GM13977 (cell line): ENCODE measurements around the gene ADCY2.

Experiments used
- DNase-seq: peaks from one replicate; pipeline ENCODE4 v3.0.0; 2012; ENCODE audit warnings: low spot score
- CTCF ChIP-seq: IDR thresholded peaks from 2 replicates; pipeline ENCODE4 v1.5.1; 2012; ENCODE audit warnings: mild to moderate bottlenecking, control low read depth; ENCODE audit not compliant: insufficient read depth; ENCODE audit errors: extremely low read depth, missing control alignments
- in situ Hi-C: fragments of 300-500 bp; cut with MboI; formaldehyde crosslinking; loops from one replicate; pipeline ENCODE4 v1.12.0; 2022; ENCODE audit warnings: low sequenced_read_pairs, low pct_unique_long_range_greater_than_20kb, mixed read lengths, inconsistent platforms; ENCODE audit not compliant: unreplicated experiment

Gene ADCY2

GRCh38 chr5:7872517-7873130, 476.7 kb downstream of the ADCY2 start:
- in situ Hi-C loops, result no loop called here
- DNase-seq, result no peak
- no peak for TF ChIP-seq CTCF

DNA sequence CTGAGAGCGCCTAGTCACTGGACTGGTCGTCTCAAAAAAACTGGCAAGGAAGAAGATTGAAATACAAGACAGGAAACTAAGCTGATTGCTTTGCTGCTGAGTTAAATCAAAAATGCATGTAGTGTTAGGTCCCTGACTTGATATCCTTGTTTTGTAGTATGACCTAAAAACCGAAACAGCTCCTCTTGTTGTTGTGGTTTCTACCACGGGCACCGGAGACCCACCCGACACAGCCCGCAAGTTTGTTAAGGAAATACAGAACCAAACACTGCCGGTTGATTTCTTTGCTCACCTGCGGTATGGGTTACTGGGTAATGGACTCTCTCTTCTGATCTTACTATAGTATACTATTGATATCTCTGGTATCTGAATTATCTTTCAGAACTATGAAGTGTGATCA, 477.3 kb downstream of the ADCY2 start:
- no peak for TF ChIP-seq CTCF
- in situ Hi-C loops, result no loop called here
- no peak for DNase-seq

GRCh38 chr5:7874639-7875038, 478.7 kb downstream of the ADCY2 start:
- TF ChIP-seq CTCF, result no peak
- no peak for DNase-seq
- in situ Hi-C loops, result no loop called here

DNA sequence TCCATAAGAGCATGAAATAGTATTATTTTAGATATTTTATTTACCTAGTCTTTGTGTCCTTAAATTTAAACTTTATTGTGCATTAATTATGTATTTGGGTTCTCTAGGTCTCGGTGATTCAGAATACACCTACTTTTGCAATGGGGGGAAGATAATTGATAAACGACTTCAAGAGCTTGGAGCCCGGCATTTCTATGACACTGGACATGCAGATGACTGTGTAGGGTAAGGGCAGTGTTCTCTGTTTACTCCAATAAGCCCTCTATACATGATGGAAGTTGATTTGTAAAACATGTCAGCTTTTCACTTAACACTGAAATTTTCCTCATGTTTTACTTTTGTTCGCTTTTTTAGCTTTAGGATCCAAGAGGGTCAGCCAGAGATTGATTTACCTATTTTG, 479.2 kb downstream of the ADCY2 start:
- no peak for DNase-seq
- TF ChIP-seq CTCF, result no peak
- in situ Hi-C loops, result no loop called here

- peak; percentile 15 for DNase-seq
- no peak for TF ChIP-seq CTCF
- in situ Hi-C loops, result no loop called here
These were observed 480.9 kb downstream of the ADCY2 start for GRCh38 chr5:7876867-7877266.

DNA sequence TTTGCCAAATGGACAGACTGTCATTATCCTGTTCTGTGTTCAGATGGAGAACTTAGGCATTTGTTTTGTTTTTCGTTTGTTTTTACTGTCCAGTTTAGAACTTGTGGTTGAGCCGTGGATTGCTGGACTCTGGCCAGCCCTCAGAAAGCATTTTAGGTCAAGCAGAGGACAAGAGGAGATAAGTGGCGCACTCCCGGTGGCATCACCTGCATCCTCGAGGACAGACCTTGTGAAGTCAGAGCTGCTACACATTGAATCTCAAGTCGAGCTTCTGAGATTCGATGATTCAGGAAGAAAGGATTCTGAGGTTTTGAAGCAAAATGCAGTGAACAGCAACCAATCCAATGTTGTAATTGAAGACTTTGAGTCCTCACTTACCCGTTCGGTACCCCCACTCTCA, 481.9 kb downstream of the ADCY2 start:
- no peak for TF ChIP-seq CTCF
- DNase-seq, result no peak
- in situ Hi-C loops, result no loop called here

DNA sequence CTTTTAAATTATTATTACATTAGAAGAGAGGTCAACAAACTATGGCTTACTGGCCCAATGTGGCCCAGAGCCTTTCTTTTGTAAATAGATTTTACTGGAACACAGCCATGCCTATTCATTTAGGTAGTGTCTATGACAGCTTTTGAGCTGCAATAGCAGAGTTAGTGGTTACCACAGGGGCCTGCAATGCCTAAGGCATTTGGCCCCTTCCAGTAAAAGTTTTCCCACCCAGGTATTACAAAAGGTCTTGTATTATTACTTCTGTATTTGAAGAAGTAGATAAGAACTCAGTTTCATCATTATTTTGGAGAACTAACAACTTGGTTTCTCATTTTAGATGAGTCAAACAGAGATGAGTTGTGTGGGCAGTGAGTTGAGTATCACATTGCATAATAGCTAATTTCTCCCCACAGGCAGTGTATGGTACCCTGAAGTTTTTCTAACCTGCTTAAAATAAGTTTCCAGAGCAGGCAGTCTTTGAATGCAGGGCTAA, 482.5 kb downstream of the ADCY2 start:
- in situ Hi-C loops, result no loop called here
- no peak for TF ChIP-seq CTCF
- DNase-seq, result peak; percentile 67
